A673 (cell line): ENCODE data around the gene KRTAP19-8. TPM values are rescaled to one million over a fixed set of nuclear protein-coding genes. Genes with fewer than 3 reads are reported as not detected.

ENCODE experiments used
- BruUV-seq: library from RNA; stranded (reverse); fragments of 400-500 nt; replicated peaks from 2 replicates; lab custom pipeline; 2021; lab: Mats Ljungman, UMichigan
- CTCF ChIA-PET: fragments of 300-600 bp; sonication (Branson Sonifier 250); formaldehyde crosslinking; loops from one replicate; lab custom pipeline; 2022; ENCODE audit warnings: antibody characterized with exemption; lab: Charles Lee
- POLR2A ChIA-PET: fragments of 300-600 bp; sonication (Branson Sonifier 250); formaldehyde crosslinking; loops from one replicate; lab custom pipeline; 2022; ENCODE audit warnings: antibody characterized with exemption; ENCODE audit not compliant: low non-redundant PET; lab: Charles Lee
- DNase-seq: peaks from one replicate; pipeline ENCODE4 v3.0.0-alpha.2; 2015; ENCODE audit warnings: low spot score
- H3K27ac ChIP-seq: fragments of 200-600 bp; sonication (generic); 2 replicates; pipeline ENCODE4 v1.5.1; 2016; ENCODE audit warnings: mixed run types, low read depth, mild to moderate bottlenecking, mixed read lengths, antibody characterized with exemption, low read length; ENCODE audit not compliant: poor library complexity, severe bottlenecking
- H3K27me3 ChIP-seq: fragments of 200-600 bp; sonication (generic); replicated peaks from 2 replicates; pipeline ENCODE4 v1.6.1; 2017; ENCODE audit warnings: mixed run types, low read depth, mild to moderate bottlenecking, mixed read lengths, antibody characterized with exemption, low read length; ENCODE audit not compliant: insufficient read depth, poor library complexity
- H3K36me3 ChIP-seq: fragments of 200-600 bp; sonication (generic); 2 replicates; pipeline ENCODE4 v1.6.1; 2016; ENCODE audit warnings: mixed run types, mild to moderate bottlenecking, mixed read lengths, antibody characterized with exemption, low read length; ENCODE audit not compliant: insufficient read depth, poor library complexity, severe bottlenecking
- H3K4me1 ChIP-seq: fragments of 200-600 bp; sonication (generic); 2 replicates; pipeline ENCODE4 v1.6.1; 2017; ENCODE audit warnings: mixed run types, mild to moderate bottlenecking, mixed read lengths, antibody characterized with exemption, low read length; ENCODE audit not compliant: insufficient read depth, poor library complexity, severe bottlenecking
- H3K4me3 ChIP-seq: fragments of 200-600 bp; sonication (generic); 2 replicates; pipeline ENCODE4 v1.5.1; 2016; ENCODE audit warnings: low read depth, mixed run types, mild to moderate bottlenecking, mixed read lengths, low read length; ENCODE audit not compliant: poor library complexity, severe bottlenecking
- H3K9me3 ChIP-seq: fragments of 200-600 bp; sonication (generic); 2 replicates; pipeline ENCODE4 v1.6.1; 2016; ENCODE audit warnings: mixed run types, low read depth, mild to moderate bottlenecking, mixed read lengths, antibody characterized with exemption, low read length; ENCODE audit not compliant: poor library complexity, severe bottlenecking
- CTCF ChIP-seq: fragments of 300-800, 200-600 bp; sonication (generic); conservative IDR thresholded peaks from 2 replicates; pipeline ENCODE4 v1.5.1; 2017; ENCODE audit warnings: low read depth, mild to moderate bottlenecking, antibody characterized with exemption, low read length, moderate library complexity, mixed read lengths
- EZH2 ChIP-seq: fragments of 200-600 bp; sonication (generic); IDR thresholded peaks from 2 replicates; pipeline ENCODE4 v1.6.1; 2017; ENCODE audit warnings: borderline replicate concordance, low read depth, mild to moderate bottlenecking, mixed read lengths, antibody characterized with exemption, low read length; ENCODE audit not compliant: poor library complexity, severe bottlenecking
- intact Hi-C: fragments of 100-400 bp; cut with micrococcal nuclease; formaldehyde crosslinking; loops from one replicate; pipeline ENCODE4 v1.10.0; 2022; ENCODE audit not compliant: unreplicated experiment
- total RNA-seq: library from RNA; stranded (reverse); gene quantifications from 2 replicates; pipeline ENCODE4 v1.2.3, GENCODE V29; 2021

The KRTAP19-8 gene
- total RNA-seq, 1 experiment from 2014 or later, result not detected

- H3K4me3 ChIP-seq, result no peak overlapping the region
- no TSS peak for BruUV-seq
- no peaks in the 10 kb centered on the region for H3K36me3 ChIP-seq
- no peaks in the 10 kb centered on the region for H3K27me3 ChIP-seq
- no peak for DNase-seq
- H3K9me3 ChIP-seq, result no peaks in the 10 kb centered on the region
- CTCF ChIA-PET, result no interaction called here
- intact Hi-C loops, result no loop called here
- TF ChIP-seq CTCF, result no peak
- TF ChIP-seq EZH2, result no peak
- no peak overlapping the region for H3K27ac ChIP-seq
- H3K4me1 ChIP-seq, result no peaks in the 10 kb centered on the region
- POLR2A ChIA-PET, result no interaction called here
These were observed 29.9 kb downstream of the KRTAP19-8 start for GRCh38 chr21:31008355-31008754.

GRCh38 chr21:31005019-31005418 lies 33.3 kb downstream of the KRTAP19-8 start:
- ChIA-PET POLR2A (no interaction called here), CTCF (no interaction called here)
- Histone ChIP-seq H3K4me3 (no peak overlapping the region), H3K27ac (no peak overlapping the region), H3K9me3 (no peaks in the 10 kb centered on the region), H3K4me1 (peaks cover 6% of the 10 kb centered on the region), H3K27me3 (no peaks in the 10 kb centered on the region), H3K36me3 (no peaks in the 10 kb centered on the region)
- BruUV-seq, result no TSS peak
- TF ChIP-seq EZH2 (no peak), CTCF (no peak)
- intact Hi-C loops, result no loop called here
- DNase-seq, result no peak

DNA sequence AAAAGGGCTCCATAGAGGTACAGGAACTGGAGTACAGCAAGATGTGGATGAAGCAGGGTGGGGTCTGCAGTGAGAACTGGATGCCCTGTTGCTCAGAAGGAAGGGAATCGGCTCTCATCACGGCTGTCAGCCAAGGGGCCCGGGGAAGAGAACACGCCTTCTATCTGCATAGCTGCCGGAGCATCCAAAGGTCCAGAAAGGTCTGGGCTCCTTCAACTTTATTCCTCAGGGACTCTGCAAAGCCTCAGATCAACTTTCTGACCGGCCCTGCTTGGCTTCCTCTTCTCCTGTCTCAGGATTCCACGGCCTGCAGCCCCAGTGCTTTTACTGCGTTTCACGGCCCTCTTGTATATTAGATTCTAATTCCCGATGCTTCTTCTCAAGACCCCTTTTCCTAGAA lies 34.8 kb downstream of the KRTAP19-8 start:
- no peak overlapping the region for H3K4me3 ChIP-seq
- intact Hi-C loops, result no loop called here
- TF ChIP-seq CTCF, result no peak
- TF ChIP-seq EZH2, result no peak
- no peaks in the 10 kb centered on the region for H3K9me3 ChIP-seq
- no peak for DNase-seq
- H3K27ac ChIP-seq, result no peak overlapping the region
- H3K27me3 ChIP-seq, result no peaks in the 10 kb centered on the region
- BruUV-seq, result no TSS peak
- ChIA-PET CTCF (no interaction called here), POLR2A (no interaction called here)
- H3K36me3 ChIP-seq, result no peaks in the 10 kb centered on the region
- peaks cover 6% of the 10 kb centered on the region for H3K4me1 ChIP-seq
